ENCODE results near the gene CDK14.

CDK14 gene

DNA sequence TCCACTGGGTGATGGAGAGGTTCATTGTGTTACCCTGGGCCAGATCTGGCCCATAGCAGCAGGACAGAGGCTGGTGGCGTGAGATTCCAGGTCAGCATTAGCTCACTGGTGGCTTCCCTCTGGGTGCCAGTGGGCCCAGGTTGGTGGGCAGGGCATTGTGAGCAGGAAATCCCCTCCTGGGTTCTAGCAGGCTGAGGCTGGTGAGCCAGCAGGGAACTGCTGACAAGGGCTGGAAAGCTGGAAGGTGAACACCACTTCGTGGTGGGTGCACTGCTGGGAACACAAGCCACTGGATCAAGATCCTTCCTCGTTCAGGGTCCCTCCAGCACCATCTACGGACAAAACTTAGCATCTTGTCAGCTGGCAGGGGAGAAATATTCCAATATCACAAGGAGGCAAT lies 408.9 kb downstream of the CDK14 start:
- CTCF ChIA-PET: interaction anchor here (1.5 kb wide), 1 partner anchor 20 kb away, joined by 4 read pairs; no protein-coding TSS in a partner anchor
- no peak for DNase-seq (ENCODE audit: extremely low spot score)
- TF ChIP-seq, protein P1, sequence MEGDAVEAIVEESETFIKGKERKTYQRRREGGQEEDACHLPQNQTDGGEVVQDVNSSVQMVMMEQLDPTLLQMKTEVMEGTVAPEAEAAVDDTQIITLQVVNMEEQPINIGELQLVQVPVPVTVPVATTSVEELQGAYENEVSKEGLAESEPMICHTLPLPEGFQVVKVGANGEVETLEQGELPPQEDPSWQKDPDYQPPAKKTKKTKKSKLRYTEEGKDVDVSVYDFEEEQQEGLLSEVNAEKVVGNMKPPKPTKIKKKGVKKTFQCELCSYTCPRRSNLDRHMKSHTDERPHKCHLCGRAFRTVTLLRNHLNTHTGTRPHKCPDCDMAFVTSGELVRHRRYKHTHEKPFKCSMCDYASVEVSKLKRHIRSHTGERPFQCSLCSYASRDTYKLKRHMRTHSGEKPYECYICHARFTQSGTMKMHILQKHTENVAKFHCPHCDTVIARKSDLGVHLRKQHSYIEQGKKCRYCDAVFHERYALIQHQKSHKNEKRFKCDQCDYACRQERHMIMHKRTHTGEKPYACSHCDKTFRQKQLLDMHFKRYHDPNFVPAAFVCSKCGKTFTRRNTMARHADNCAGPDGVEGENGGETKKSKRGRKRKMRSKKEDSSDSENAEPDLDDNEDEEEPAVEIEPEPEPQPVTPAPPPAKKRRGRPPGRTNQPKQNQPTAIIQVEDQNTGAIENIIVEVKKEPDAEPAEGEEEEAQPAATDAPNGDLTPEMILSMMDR (IDR thresholded peaks at IDR 0.05; ENCODE audit: control extremely low read depth, extremely low read depth, low read depth, missing control alignments): no peak
- POLR2A ChIA-PET: no interaction called here

DNA sequence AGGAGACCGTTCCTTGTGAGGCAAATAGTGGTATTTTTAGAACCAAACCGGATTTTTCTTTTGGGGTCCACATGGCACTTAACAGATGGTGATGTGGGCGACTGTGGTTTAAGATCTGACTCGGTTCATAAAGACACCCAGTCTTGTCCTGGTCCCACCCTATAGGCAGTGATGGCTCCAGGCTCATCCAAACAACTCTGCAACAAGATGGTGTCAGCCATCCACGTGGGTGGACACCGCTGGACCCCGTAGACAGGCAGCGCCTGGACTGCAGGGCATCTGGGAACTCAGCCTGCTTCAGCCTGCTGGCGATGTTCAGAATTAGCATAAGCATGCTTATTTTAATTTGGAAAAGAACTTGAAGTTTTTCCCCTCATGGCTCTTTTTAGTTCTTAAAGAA lies 409.7 kb downstream of the CDK14 start:
- ChIA-PET POLR2A (no interaction called here), CTCF (no interaction called here)
- TF ChIP-seq, protein P1 (IDR thresholded peaks at IDR 0.05; ENCODE audit: control extremely low read depth, extremely low read depth, low read depth, missing control alignments): no peak
- no peak for DNase-seq (ENCODE audit: extremely low spot score)

DNA sequence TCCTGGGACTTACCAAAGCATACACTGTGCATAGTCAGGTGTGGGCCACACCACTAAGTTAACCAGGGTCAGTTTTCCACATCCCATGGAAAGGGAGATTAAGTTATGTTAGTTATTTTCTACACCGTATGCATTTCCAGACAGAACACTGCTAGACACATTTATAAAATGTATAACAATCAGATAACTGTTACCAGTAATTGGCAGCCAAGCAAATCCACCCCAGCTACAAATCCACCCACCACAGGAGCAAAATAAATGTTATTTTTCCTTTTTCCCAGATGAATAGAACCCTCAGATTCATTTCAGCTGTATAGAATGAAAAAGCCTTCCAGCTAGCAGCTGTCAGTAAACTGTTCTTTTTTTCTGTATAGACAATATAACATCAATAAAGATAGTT lies 411.2 kb downstream of the CDK14 start:
- DNase-seq (ENCODE audit: extremely low spot score): no peak
- TF ChIP-seq, protein P1 (IDR thresholded peaks at IDR 0.05; ENCODE audit: control extremely low read depth, extremely low read depth, low read depth, missing control alignments): no peak
- POLR2A ChIA-PET: no interaction called here
- CTCF ChIA-PET: interaction anchor here (1.3 kb wide), 1 partner anchor 27 kb away, joined by 3 read pairs; no protein-coding TSS in a partner anchor

DNA sequence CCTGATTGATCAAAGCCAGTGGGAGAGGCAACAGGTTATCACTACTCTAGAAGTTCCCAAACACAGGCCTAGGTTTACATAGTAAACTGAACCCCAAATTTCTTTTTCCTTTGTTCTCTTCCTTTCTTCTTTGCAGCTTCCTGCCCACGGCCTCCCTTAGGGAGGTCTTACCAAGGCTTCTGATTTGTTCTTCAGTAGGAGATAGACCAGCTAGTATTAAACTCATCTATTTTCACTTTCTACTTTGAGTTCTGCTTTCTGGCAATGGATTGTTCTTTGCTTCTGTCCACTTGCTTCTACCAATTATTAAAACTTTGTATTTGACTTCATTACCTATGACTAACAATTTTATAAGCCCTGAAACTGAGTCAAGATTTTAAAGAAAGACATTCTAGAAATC lies 417.0 kb downstream of the CDK14 start:
- ChIA-PET CTCF (interaction anchor here (1.8 kb wide), 2 partner anchors 10 to 14 kb away, joined by 5 read pairs; no protein-coding TSS in a partner anchor), POLR2A (no interaction called here)
- no peak for DNase-seq (ENCODE audit: extremely low spot score)
- TF ChIP-seq, protein P1 (IDR thresholded peaks at IDR 0.05; ENCODE audit: control extremely low read depth, extremely low read depth, low read depth, missing control alignments): no peak

DNA sequence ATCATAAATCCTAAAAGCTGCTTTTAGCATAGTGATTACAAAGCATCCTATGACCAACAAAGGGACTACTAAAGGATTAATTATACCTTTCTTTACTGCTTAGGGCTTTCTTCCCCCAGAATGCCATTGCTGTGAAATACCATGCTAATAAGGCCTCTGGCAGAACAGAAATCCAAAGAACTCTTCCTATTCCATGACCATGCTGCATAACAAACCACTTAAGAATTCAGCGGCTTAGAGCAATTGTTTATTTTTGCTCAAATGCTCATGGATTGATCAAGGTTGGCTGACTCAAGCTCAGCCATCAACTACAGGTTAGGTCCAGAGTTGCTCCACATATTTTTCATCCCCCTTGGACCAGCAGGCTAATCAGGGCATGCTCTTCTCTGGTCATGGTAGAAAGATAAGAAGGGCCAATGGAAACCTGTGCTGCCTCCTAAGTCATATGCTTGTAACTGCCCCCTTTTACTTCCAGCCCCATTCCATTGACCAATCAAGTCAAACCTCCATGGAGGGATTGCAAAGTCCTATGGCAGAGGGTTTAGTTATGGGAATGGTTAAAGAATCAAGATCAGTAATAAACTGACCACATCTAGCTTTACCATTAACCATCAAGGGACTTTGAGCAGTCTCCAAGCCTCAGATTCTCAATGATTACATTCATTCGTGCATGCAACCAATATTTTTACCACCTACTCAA lies 423.7 kb downstream of the CDK14 start:
- DNase-seq (ENCODE audit: extremely low spot score): no peak
- POLR2A ChIA-PET: no interaction called here
- CTCF ChIA-PET: interaction anchor here (1.6 to 2.3 kb wide), 3 partner anchors 15 to 311 kb away, joined by 4 to 11 read pairs (median 5); no protein-coding TSS in a partner anchor
- TF ChIP-seq, protein P1 (IDR thresholded peaks at IDR 0.05; ENCODE audit: control extremely low read depth, extremely low read depth, low read depth, missing control alignments): no peak

DNA sequence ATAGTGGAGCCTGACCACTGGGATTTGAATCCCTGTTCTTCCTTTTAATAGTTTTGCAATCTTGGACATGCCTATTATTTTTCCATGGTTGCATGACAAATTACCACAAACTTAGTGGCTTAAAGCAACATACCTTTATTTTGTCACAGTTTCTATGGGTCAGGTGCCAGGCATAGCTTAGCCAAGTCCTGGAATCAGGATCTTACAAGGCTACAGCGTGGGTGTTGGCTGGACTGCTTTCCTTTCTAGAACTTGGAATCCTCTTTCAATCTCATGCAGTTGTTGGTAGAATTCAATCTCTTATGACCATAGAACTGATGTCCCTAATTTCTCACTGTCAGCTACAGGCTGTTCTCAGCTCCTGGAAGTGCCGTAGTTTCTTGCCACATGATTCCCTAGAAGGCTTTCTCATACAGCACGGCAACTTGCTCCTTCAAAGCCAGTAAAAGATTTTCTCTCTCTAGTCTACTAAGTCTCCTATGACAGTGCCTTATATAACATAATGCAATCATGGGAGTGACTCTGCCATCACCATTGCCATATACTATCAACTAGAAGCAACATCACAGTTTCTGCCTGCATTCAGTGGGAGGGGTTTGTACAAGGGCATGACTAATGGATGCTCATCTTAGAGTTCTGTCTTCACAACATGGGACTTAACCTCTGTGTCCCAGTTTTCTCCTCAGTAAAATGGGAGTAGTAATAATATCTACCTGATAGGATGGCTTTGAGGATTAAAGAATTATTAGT lies 424.7 kb downstream of the CDK14 start:
- POLR2A ChIA-PET: no interaction called here
- CTCF ChIA-PET: interaction anchor here (2.3 kb wide), 2 partner anchors 14 kb away, joined by 11 to 13 read pairs; no protein-coding TSS in a partner anchor
- TF ChIP-seq, protein P1 (IDR thresholded peaks at IDR 0.05; ENCODE audit: control extremely low read depth, extremely low read depth, low read depth, missing control alignments): no peak
- DNase-seq (ENCODE audit: extremely low spot score): no peak

All from GM10248 (cell line).